ENCODE measurements around the gene DMD.
"Not testable (repeated sequence)": the region's sequence is repeated elsewhere in the genome, so short reads cannot be mapped to it uniquely, and the experiment has no call there.

The DMD gene

GRCh38 chrX:31629195-31629594 lies 1582.2 kb downstream of the DMD start:
- Mint-ChIP-seq H3K27ac (no peak overlapping the region), H3K9me3 (no peaks in the 10 kb centered on the region), H3K4me1 (no peaks in the 10 kb centered on the region), H3K27me3 (no peaks in the 10 kb centered on the region), H3K36me3 (no peaks in the 10 kb centered on the region), H3K4me3 (no peak overlapping the region)
- DNase-seq (no peak), ATAC-seq (replicated peaks) (no peak)

GRCh38 chrX:31609130-31609529 lies 1602.2 kb downstream of the DMD start:
- H3K9me3 Mint-ChIP-seq = no peaks in the 10 kb centered on the region
- no peak for ATAC-seq (replicated peaks)
- H3K27me3 Mint-ChIP-seq = no peaks in the 10 kb centered on the region
- H3K4me1 Mint-ChIP-seq = no peaks in the 10 kb centered on the region
- H3K36me3 Mint-ChIP-seq = no peaks in the 10 kb centered on the region
- H3K4me3 Mint-ChIP-seq = no peak overlapping the region
- H3K27ac Mint-ChIP-seq = no peak overlapping the region
- DNase-seq = no peak

- no peaks in the 10 kb centered on the region for H3K4me1 Mint-ChIP-seq
- H3K9me3 Mint-ChIP-seq = no peaks in the 10 kb centered on the region
- ATAC-seq (replicated peaks) (no peak), DNase-seq (no peak)
- no peak overlapping the region for H3K27ac Mint-ChIP-seq
- H3K27me3 Mint-ChIP-seq = no peaks in the 10 kb centered on the region
- no peak overlapping the region for H3K4me3 Mint-ChIP-seq
- H3K36me3 Mint-ChIP-seq = no peaks in the 10 kb centered on the region
Measured at GRCh38 chrX:31608638-31609037, 1602.7 kb downstream of the DMD start.

- Mint-ChIP-seq H3K4me3 (no peak overlapping the region), H3K4me1 (no peaks in the 10 kb centered on the region), H3K27ac (no peak overlapping the region), H3K36me3 (no peaks in the 10 kb centered on the region), H3K27me3 (no peaks in the 10 kb centered on the region), H3K9me3 (no peaks in the 10 kb centered on the region)
- DNase-seq (no peak), ATAC-seq (replicated peaks) (no peak)
Measured at GRCh38 chrX:31606771-31607170, 1604.6 kb downstream of the DMD start.

GRCh38 chrX:31604629-31605221 lies 1606.6 kb downstream of the DMD start:
- Mint-ChIP-seq H3K27me3 (no peaks in the 10 kb centered on the region), H3K4me3 (no peak overlapping the region), H3K36me3 (no peaks in the 10 kb centered on the region), H3K4me1 (no peaks in the 10 kb centered on the region), H3K27ac (no peak overlapping the region), H3K9me3 (no peaks in the 10 kb centered on the region)
- ATAC-seq (replicated peaks) (peak; percentile 84 to 94), DNase-seq (peak; percentile 5)

- Mint-ChIP-seq H3K4me1 (no peaks in the 10 kb centered on the region), H3K4me3 (no peak overlapping the region), H3K27me3 (no peaks in the 10 kb centered on the region), H3K36me3 (no peaks in the 10 kb centered on the region), H3K9me3 (no peaks in the 10 kb centered on the region), H3K27ac (no peak overlapping the region)
- ATAC-seq (replicated peaks) = no peak
- DNase-seq = no peak
Measured at GRCh38 chrX:31603411-31604120, 1607.8 kb downstream of the DMD start.

GRCh38 chrX:31600823-31601222 lies 1610.5 kb downstream of the DMD start:
- Mint-ChIP-seq H3K36me3 (no peaks in the 10 kb centered on the region), H3K4me3 (no peak overlapping the region), H3K4me1 (no peaks in the 10 kb centered on the region), H3K27ac (no peak overlapping the region), H3K9me3 (no peaks in the 10 kb centered on the region), H3K27me3 (no peaks in the 10 kb centered on the region)
- ATAC-seq (replicated peaks) (no peak), DNase-seq (no peak)

GRCh38 chrX:31593353-31593752 lies 1618.0 kb downstream of the DMD start:
- H3K4me3 Mint-ChIP-seq = no peak overlapping the region
- no peaks in the 10 kb centered on the region for H3K36me3 Mint-ChIP-seq
- H3K27me3 Mint-ChIP-seq = no peaks in the 10 kb centered on the region
- ATAC-seq (replicated peaks) = no peak
- no peaks in the 10 kb centered on the region for H3K4me1 Mint-ChIP-seq
- DNase-seq = no peak
- H3K27ac Mint-ChIP-seq = no peak overlapping the region
- H3K9me3 Mint-ChIP-seq = no peaks in the 10 kb centered on the region

- Mint-ChIP-seq H3K4me1 (no peaks in the 10 kb centered on the region), H3K9me3 (no peaks in the 10 kb centered on the region), H3K36me3 (no peaks in the 10 kb centered on the region), H3K27ac (no peak overlapping the region), H3K27me3 (no peaks in the 10 kb centered on the region), H3K4me3 (no peak overlapping the region)
- ATAC-seq (replicated peaks) (no peak), DNase-seq (no peak)
Measured at GRCh38 chrX:31591355-31591754, 1620.0 kb downstream of the DMD start.

- H3K4me1 Mint-ChIP-seq = no peaks in the 10 kb centered on the region
- no peaks in the 10 kb centered on the region for H3K36me3 Mint-ChIP-seq
- no peaks in the 10 kb centered on the region for H3K9me3 Mint-ChIP-seq
- no peak overlapping the region for H3K4me3 Mint-ChIP-seq
- H3K27ac Mint-ChIP-seq = no peak overlapping the region
- H3K27me3 Mint-ChIP-seq = no peaks in the 10 kb centered on the region
- DNase-seq = no peak
- ATAC-seq (replicated peaks) = no peak
Measured at GRCh38 chrX:31590581-31591114, 1620.7 kb downstream of the DMD start.

GRCh38 chrX:31589503-31589902 lies 1621.8 kb downstream of the DMD start:
- no peak for DNase-seq
- H3K27me3 Mint-ChIP-seq = no peaks in the 10 kb centered on the region
- no peaks in the 10 kb centered on the region for H3K36me3 Mint-ChIP-seq
- no peak for ATAC-seq (replicated peaks)
- H3K9me3 Mint-ChIP-seq = no peaks in the 10 kb centered on the region
- no peak overlapping the region for H3K27ac Mint-ChIP-seq
- H3K4me1 Mint-ChIP-seq = no peaks in the 10 kb centered on the region
- no peak overlapping the region for H3K4me3 Mint-ChIP-seq

GRCh38 chrX:31588355-31588754 lies 1623.0 kb downstream of the DMD start:
- no peaks in the 10 kb centered on the region for H3K4me1 Mint-ChIP-seq
- H3K4me3 Mint-ChIP-seq = no peak overlapping the region
- H3K9me3 Mint-ChIP-seq = no peaks in the 10 kb centered on the region
- H3K36me3 Mint-ChIP-seq = no peaks in the 10 kb centered on the region
- no peaks in the 10 kb centered on the region for H3K27me3 Mint-ChIP-seq
- no peak overlapping the region for H3K27ac Mint-ChIP-seq
- DNase-seq (no peak), ATAC-seq (replicated peaks) (no peak)

GRCh38 chrX:31583892-31584291 lies 1627.5 kb downstream of the DMD start:
- not testable (repeated sequence) for H3K4me1 Mint-ChIP-seq; H3K27me3 Mint-ChIP-seq; DNase-seq; ATAC-seq (replicated peaks); H3K9me3 Mint-ChIP-seq; H3K4me3 Mint-ChIP-seq; H3K36me3 Mint-ChIP-seq; H3K27ac Mint-ChIP-seq

- Mint-ChIP-seq H3K4me1 (no peaks in the 10 kb centered on the region), H3K27me3 (no peaks in the 10 kb centered on the region), H3K36me3 (no peaks in the 10 kb centered on the region), H3K27ac (no peak overlapping the region), H3K9me3 (peaks cover 0 to 6% of the 10 kb centered on the region in 2 donors), H3K4me3 (no peak overlapping the region)
- DNase-seq (no peak), ATAC-seq (replicated peaks) (no peak)
Measured at GRCh38 chrX:31580726-31581125, 1630.6 kb downstream of the DMD start.

- ATAC-seq (replicated peaks) = no peak
- H3K27ac Mint-ChIP-seq = no peak overlapping the region
Measured at GRCh38 chrX:31580227-31580626, 1631.1 kb downstream of the DMD start.

More at GRCh38 chrX:31580227-31580626, 1631.1 kb downstream of the DMD start:
- Mint-ChIP-seq H3K36me3 (no peaks in the 10 kb centered on the region), H3K9me3 (peaks cover 0 to 6% of the 10 kb centered on the region in 2 donors), H3K27me3 (no peaks in the 10 kb centered on the region), H3K4me1 (no peaks in the 10 kb centered on the region), H3K4me3 (no peak overlapping the region)
- no peak for DNase-seq

Measured in stimulated activated naive B cell treated with anti-CD40 and anti-IgM and Interleukin-4, amounts not matched to agents 10 μg/mL and 1 μg/mL and 100 μg/mL, for 72 hours (primary cell).